SK-N-SH (cell line): Measurements from ENCODE around the gene ZFP2. TPM values are rescaled to one million over a fixed set of nuclear protein-coding genes. Genes with fewer than 3 reads are reported as not detected.

Experiments used
- CTCF ChIA-PET: fragments of 300-600, 350-600 bp; formaldehyde crosslinking; extraction: SDS; loops from one replicate; lab custom pipeline; 2021; lab: Yijun Ruan, JAX
- POLR2A ChIA-PET: fragments of 350-600 bp; sonication (Branson Sonifier 250); formaldehyde crosslinking; extraction: SDS; loops from one replicate; lab custom pipeline; 2020; ENCODE audit warnings: antibody characterized with exemption, inconsistent platforms; lab: Yijun Ruan, JAX
- DNase-seq: peaks from one replicate; pipeline ENCODE4 v3.0.0; 2012
- H2AFZ ChIP-seq: fragments of 200-600 bp; sonication (generic); 2 replicates; pipeline ENCODE4 v1.8.1; 2016; ENCODE audit warnings: antibody characterized with exemption, mild to moderate bottlenecking, low read depth
- H3F3A ChIP-seq: fragments of 200-600 bp; sonication (generic); replicated peaks from 2 replicates; pipeline ENCODE3; 2016; ENCODE audit warnings: antibody characterized with exemption, mild to moderate bottlenecking; ENCODE audit not compliant: insufficient read depth
- H3K27ac ChIP-seq, 2 experiments: fragments of 200-500 bp in 1 of 2; fragments of 200-600 bp in 1 of 2; sonication (Bioruptor generic) in 1 of 2; sonication (generic), shearing (Covaris generic) in 1 of 2; 2 replicates each; pipeline versions ENCODE4 v1.5.1 to v1.6.1; 2014 to 2016; ENCODE audit warnings: low read depth in 2 of 2, inconsistent platforms in 1 of 2, low read length in 1 of 2, mild to moderate bottlenecking in 1 of 2, mixed read lengths in 1 of 2
- H3K27me3 ChIP-seq: fragments of 200-600 bp; sonication (generic), shearing (Covaris generic); 2 replicates; pipeline ENCODE4 v1.6.1; 2016; ENCODE audit warnings: mixed run types; ENCODE audit not compliant: insufficient read depth
- H3K36me3 ChIP-seq, 2 experiments: fragments of 200-500 bp in 1 of 2; fragments of 200-600 bp in 1 of 2; sonication (Bioruptor generic) in 1 of 2; sonication (generic) in 1 of 2; replicated peaks in 1 of 2; 2 replicates each; pipeline versions ENCODE3 to v1.5.1; 2014 to 2016; ENCODE audit warnings: low read length in 1 of 2, mild to moderate bottlenecking in 1 of 2; ENCODE audit not compliant: insufficient read depth in 2 of 2, control insufficient read depth in 1 of 2
- H3K4me1 ChIP-seq, 2 experiments: fragments of 200-500 bp in 1 of 2; fragments of 200-600 bp in 1 of 2; sonication (Bioruptor generic) in 1 of 2; sonication (generic), shearing (Covaris generic) in 1 of 2; 2 replicates each; pipeline versions ENCODE4 v1.5.1 to v1.6.1; 2014 to 2016; ENCODE audit warnings: low read depth in 1 of 2, low read length in 1 of 2, mixed run types in 1 of 2; ENCODE audit not compliant: insufficient read depth in 2 of 2, control insufficient read depth in 1 of 2
- H3K4me2 ChIP-seq: fragments of 200-600 bp; sonication (generic), shearing (Covaris generic); 2 replicates; pipeline ENCODE4 v1.6.1; 2017; ENCODE audit warnings: mixed run types
- H3K4me3 ChIP-seq, 2 experiments: fragments of 200-500 bp in 1 of 2; fragments of 200-600 bp in 1 of 2; sonication (Bioruptor generic) in 1 of 2; sonication (generic), shearing (Covaris generic) in 1 of 2; 2 replicates each; pipeline versions ENCODE4 v1.5.1 to v1.8.1; 2014 to 2016; ENCODE audit warnings: low read depth in 2 of 2, inconsistent platforms in 1 of 2, low read length in 1 of 2, mild to moderate bottlenecking in 1 of 2, mixed read lengths in 1 of 2, moderate library complexity in 1 of 2
- H3K79me2 ChIP-seq: fragments of 200-600 bp; sonication (generic); 2 replicates; pipeline ENCODE4 v1.8.1; 2017; ENCODE audit warnings: mild to moderate bottlenecking; ENCODE audit not compliant: insufficient read depth
- H3K9ac ChIP-seq: fragments of 200-600 bp; sonication (generic); 2 replicates; pipeline ENCODE4 v1.6.1; 2017; ENCODE audit warnings: mixed run types
- H3K9me2 ChIP-seq: fragments of 200-600 bp; sonication (generic); 2 replicates; pipeline ENCODE4 v1.6.1; 2017; ENCODE audit warnings: mixed run types
- H3K9me3 ChIP-seq: fragments of 200-600 bp; sonication (generic); 2 replicates; pipeline ENCODE4 v1.6.1; 2017; ENCODE audit warnings: mixed run types, mild to moderate bottlenecking, moderate library complexity
- H4K20me1 ChIP-seq: fragments of 200-600 bp; sonication (generic); 2 replicates; pipeline ENCODE4 v1.6.1; 2017; ENCODE audit warnings: mild to moderate bottlenecking, mixed run types; ENCODE audit not compliant: insufficient read depth
- CHD2 ChIP-seq: fragments of 150-350 bp; IDR thresholded peaks from 2 replicates; pipeline ENCODE4 v1.6.1; 2018; ENCODE audit warnings: low read length; ENCODE audit not compliant: partially characterized antibody
- EP300 ChIP-seq, 2 experiments: IDR thresholded peaks; 2 replicates each; pipeline versions ENCODE4 v1.4.0 to v1.6.1; 2012; ENCODE audit warnings: borderline replicate concordance in 1 of 2, low read depth in 1 of 2, low read length in 1 of 2
- EZH2phosphoT487 ChIP-seq: fragments of 200-600 bp; sonication (generic); IDR thresholded peaks from 2 replicates; pipeline ENCODE4 v1.6.1; 2017; ENCODE audit warnings: low read depth, mixed run types, mild to moderate bottlenecking, antibody characterized with exemption, moderate library complexity, borderline replicate concordance
- FOSL2 ChIP-seq: IDR thresholded peaks from 2 replicates; pipeline ENCODE4 v1.4.0; 2012; ENCODE audit warnings: low read depth, mild to moderate bottlenecking, moderate library complexity, borderline replicate concordance
- FOXJ3 ChIP-seq: sonication (generic); formaldehyde crosslinking; IDR thresholded peaks from 2 replicates; pipeline ENCODE4 v1.5.1; 2020; ENCODE audit warnings: mild to moderate bottlenecking, missing genetic modification reagents
- GATA2 ChIP-seq: sonication (generic); formaldehyde crosslinking; IDR thresholded peaks from 2 replicates; pipeline ENCODE4 v1.5.0; 2020; ENCODE audit warnings: mild to moderate bottlenecking, missing genetic modification reagents
- JUND ChIP-seq: IDR thresholded peaks from 2 replicates; pipeline ENCODE4 v1.4.0; 2012
- MAX ChIP-seq: IDR thresholded peaks from 2 replicates; pipeline ENCODE4 v1.4.0; 2012; ENCODE audit warnings: low read depth
- MEF2A ChIP-seq: IDR thresholded peaks from 2 replicates; pipeline ENCODE4 v1.4.0; 2012; ENCODE audit warnings: low read depth, borderline replicate concordance
- NFIC ChIP-seq: IDR thresholded peaks from 2 replicates; pipeline ENCODE4 v1.4.0; 2012; ENCODE audit warnings: borderline replicate concordance
- PBX3 ChIP-seq: IDR thresholded peaks from 2 replicates; pipeline ENCODE4; 2012
- POLR2AphosphoS5 ChIP-seq: IDR thresholded peaks from 2 replicates; pipeline ENCODE4 v1.6.1; 2012; ENCODE audit warnings: low read depth, low read length
- RFX5 ChIP-seq: IDR thresholded peaks from 2 replicates; pipeline ENCODE4 v1.6.1; 2012; ENCODE audit warnings: mild to moderate bottlenecking, improper control_type of control experiment, low read length
- RXRA ChIP-seq: IDR thresholded peaks from 2 replicates; pipeline ENCODE4 v1.4.0; 2012; ENCODE audit warnings: low read depth, mild to moderate bottlenecking, borderline replicate concordance
- SIN3A ChIP-seq: IDR thresholded peaks from 2 replicates; pipeline ENCODE4 v1.6.1; 2012; ENCODE audit warnings: low read depth, mild to moderate bottlenecking, low read length, moderate library complexity, borderline replicate concordance
- YY1 ChIP-seq: IDR thresholded peaks from 2 replicates; pipeline ENCODE4 v1.4.0; 2012; ENCODE audit warnings: low read depth, mild to moderate bottlenecking
- WGBS: methylation state at CpG from one replicate; pipeline ENCODE4 v1.1.6; 2017; ENCODE audit warnings: low lambda C conversion rate; 5-methylcytosine and 5-hydroxymethylcytosine counted together
- polyA plus RNA-seq, 3 experiments: library from polyadenylated mRNA; depleted of rRNA; stranded (reverse); fragments of >200 nt; gene quantifications; 2 replicates each; pipeline ENCODE4 v1.2.3, GENCODE V29; 2012
- TF ChIP-seq, protein P1 (sequence below): IDR thresholded peaks from 2 replicates; pipeline ENCODE4 v1.4.0; 2012; ENCODE audit warnings: low read depth, borderline replicate concordance
- TF ChIP-seq, protein P2 (sequence below): IDR thresholded peaks from 2 replicates; pipeline ENCODE4 v1.6.1; 2012; ENCODE audit warnings: mild to moderate bottlenecking, low read depth, low read length, moderate library complexity

ZFP2 gene
- polyA plus RNA-seq, 1 of the 3 experiments (the other 2 are of a cell fraction), result 0.33 TPM

DNA sequence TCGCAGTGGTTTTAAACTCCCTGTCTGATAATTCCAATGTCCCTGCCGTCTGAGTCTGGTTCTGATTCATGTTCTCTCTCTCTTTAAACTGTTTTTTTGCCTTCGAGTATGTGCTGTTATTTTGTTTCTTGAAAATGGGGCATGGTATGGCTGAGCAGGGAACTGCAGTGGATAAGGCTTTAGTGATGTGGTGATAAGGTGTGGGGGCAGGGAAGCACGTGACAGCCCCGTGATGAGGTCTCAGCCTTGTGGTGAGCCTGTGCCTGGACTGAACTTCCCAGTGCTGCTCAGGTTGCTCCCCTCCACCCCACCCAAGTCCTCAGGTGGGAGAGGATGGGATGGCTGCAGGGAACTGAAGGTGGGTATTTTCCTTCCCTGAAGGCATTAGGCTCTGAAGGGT, 41.4 kb upstream of the ZFP2 start:
- H3K4me1 ChIP-seq, result no peaks in the 10 kb centered on the region; a peak in 1 of 4 replicates
- H3K36me3 ChIP-seq, result no peaks in the 10 kb centered on the region
- no peak overlapping the region for H2AFZ ChIP-seq
- CTCF ChIA-PET, result no interaction called here
- TF ChIP-seq GATA2 (CRISPR knock-in tag) (no peak), YY1 (no peak), SIN3A (no peak), EZH2phosphoT487 (no peak), RFX5 (no peak), POLR2AphosphoS5 (no peak), MEF2A (no peak), RXRA (no peak), EP300 (IDR thresholded peaks at IDR 0.05; ENCODE audit: borderline replicate concordance in 1 of 2, low read depth in 1 of 2, low read length in 1 of 2) (no peak), PBX3 (no peak), FOXJ3 (CRISPR knock-in tag) (no peak), MAX (no peak), FOSL2 (no peak), CHD2 (no peak), JUND (no peak), NFIC (no peak)
- TF ChIP-seq, protein P1, sequence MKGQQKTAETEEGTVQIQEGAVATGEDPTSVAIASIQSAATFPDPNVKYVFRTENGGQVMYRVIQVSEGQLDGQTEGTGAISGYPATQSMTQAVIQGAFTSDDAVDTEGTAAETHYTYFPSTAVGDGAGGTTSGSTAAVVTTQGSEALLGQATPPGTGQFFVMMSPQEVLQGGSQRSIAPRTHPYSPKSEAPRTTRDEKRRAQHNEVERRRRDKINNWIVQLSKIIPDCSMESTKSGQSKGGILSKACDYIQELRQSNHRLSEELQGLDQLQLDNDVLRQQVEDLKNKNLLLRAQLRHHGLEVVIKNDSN, result no peak
- TF ChIP-seq, protein P2, sequence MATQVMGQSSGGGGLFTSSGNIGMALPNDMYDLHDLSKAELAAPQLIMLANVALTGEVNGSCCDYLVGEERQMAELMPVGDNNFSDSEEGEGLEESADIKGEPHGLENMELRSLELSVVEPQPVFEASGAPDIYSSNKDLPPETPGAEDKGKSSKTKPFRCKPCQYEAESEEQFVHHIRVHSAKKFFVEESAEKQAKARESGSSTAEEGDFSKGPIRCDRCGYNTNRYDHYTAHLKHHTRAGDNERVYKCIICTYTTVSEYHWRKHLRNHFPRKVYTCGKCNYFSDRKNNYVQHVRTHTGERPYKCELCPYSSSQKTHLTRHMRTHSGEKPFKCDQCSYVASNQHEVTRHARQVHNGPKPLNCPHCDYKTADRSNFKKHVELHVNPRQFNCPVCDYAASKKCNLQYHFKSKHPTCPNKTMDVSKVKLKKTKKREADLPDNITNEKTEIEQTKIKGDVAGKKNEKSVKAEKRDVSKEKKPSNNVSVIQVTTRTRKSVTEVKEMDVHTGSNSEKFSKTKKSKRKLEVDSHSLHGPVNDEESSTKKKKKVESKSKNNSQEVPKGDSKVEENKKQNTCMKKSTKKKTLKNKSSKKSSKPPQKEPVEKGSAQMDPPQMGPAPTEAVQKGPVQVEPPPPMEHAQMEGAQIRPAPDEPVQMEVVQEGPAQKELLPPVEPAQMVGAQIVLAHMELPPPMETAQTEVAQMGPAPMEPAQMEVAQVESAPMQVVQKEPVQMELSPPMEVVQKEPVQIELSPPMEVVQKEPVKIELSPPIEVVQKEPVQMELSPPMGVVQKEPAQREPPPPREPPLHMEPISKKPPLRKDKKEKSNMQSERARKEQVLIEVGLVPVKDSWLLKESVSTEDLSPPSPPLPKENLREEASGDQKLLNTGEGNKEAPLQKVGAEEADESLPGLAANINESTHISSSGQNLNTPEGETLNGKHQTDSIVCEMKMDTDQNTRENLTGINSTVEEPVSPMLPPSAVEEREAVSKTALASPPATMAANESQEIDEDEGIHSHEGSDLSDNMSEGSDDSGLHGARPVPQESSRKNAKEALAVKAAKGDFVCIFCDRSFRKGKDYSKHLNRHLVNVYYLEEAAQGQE, result no peak
- no peaks in the 10 kb centered on the region for H4K20me1 ChIP-seq
- H3K9me2 ChIP-seq, result no peaks in the 10 kb centered on the region
- POLR2A ChIA-PET, result no interaction called here
- no peak overlapping the region for H3K4me2 ChIP-seq
- no peaks in the 10 kb centered on the region for H3K9me3 ChIP-seq
- H3K79me2 ChIP-seq, result no peaks in the 10 kb centered on the region
- no peak overlapping the region for H3K9ac ChIP-seq
- H3K4me3 ChIP-seq, result no peak overlapping the region
- DNase-seq, result no peak
- WGBS, result 15% methylated on average over 5 of the region's 5 CpGs
- H3K27me3 ChIP-seq, result no peaks in the 10 kb centered on the region
- H3F3A ChIP-seq, result no peaks in the 10 kb centered on the region
- no peak overlapping the region for H3K27ac ChIP-seq
